Measurements from ENCODE around the gene STN1. TPM values are rescaled to one million over a fixed set of nuclear protein-coding genes. Genes with fewer than 3 reads are reported as not detected.

STN1 gene
- total and polyA plus RNA-seq, 2 of the 8 experiments (the other 6 are each of a cell fraction or from before 2014, with no cell fraction given): 10.1 to 12.4 TPM

DNA sequence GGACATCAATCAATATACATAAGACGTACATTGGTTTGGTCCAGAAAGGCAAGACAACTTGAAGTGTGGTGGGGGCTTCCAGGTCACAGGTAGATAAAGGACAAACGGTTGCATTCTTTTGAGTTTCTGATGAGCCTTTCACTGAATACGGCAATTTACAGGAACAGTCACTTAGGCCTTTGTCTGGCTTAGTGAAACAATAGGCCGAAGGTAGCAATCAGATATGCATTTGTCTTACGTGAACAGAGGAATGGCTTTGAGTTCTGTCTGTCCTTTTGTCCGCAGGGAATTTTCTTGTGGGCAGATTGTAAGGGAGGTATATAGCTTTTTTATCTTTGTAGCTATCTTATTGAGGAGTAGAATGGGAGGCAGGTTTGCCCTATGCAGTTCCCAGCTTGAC, 10.8 kb upstream of the STN1 start:
- Histone ChIP-seq H3K56ac (replicated peaks; ENCODE audit: insufficient read length, low read depth, low read length) (no peak overlapping the region), H3K79me2 (ENCODE audit: control insufficient read depth in 1 of 2, insufficient read depth in 2 of 2, low read length in 2 of 2) (no peaks in the 10 kb centered on the region), H4K91ac (replicated peaks; ENCODE audit: insufficient read length, low read length) (no peak overlapping the region), H4K20me1 (replicated peaks in 1 of 2; ENCODE audit: control insufficient read depth in 1 of 2, insufficient read depth in 2 of 2, low read length in 2 of 2) (no peaks in the 10 kb centered on the region), H3K23ac (ENCODE audit: insufficient read length) (no peak overlapping the region), H2BK120ac (replicated peaks; ENCODE audit: low read depth, low read length) (no peak overlapping the region), H3K4me3 (ENCODE audit: extremely low read depth in 1 of 4, insufficient read depth in 2 of 4, low read depth in 3 of 4, low read length in 4 of 4) (no peak overlapping the region), H3K9ac (replicated peaks in 1 of 4; ENCODE audit: extremely low read depth in 1 of 4, low read depth in 3 of 4, low read length in 3 of 4) (no peak overlapping the region), H3K4ac (replicated peaks; ENCODE audit: insufficient read length, low read depth, low read length) (no peak overlapping the region), H2BK20ac (ENCODE audit: low read length) (no peak overlapping the region), H4K5ac (ENCODE audit: insufficient read length, low read depth, low read length) (no peak overlapping the region), H3K4me1 (replicated peaks in 1 of 4; ENCODE audit: control insufficient read depth in 3 of 4, insufficient read depth in 4 of 4, low read length in 3 of 4) (peaks cover 0 to 5% (median 4%) of the 10 kb centered on the region in 4 experiments; a peak in 3 of 7 replicates), H3K4me2 (ENCODE audit: insufficient read depth in 1 of 2, low read depth in 2 of 2, low read length in 2 of 2) (no peak overlapping the region), H2AFZ (ENCODE audit: low read length) (no peak overlapping the region; the same call in 1 of the 2 replicates), H2BK15ac (ENCODE audit: low read length) (no peak overlapping the region), H4K8ac (ENCODE audit: extremely low read depth, insufficient read depth, low read length) (no peak overlapping the region), H3K23me2 (ENCODE audit: low read depth, low read length) (no peaks in the 10 kb centered on the region), H3K27ac (ENCODE audit: low read depth, low read length) (no peak overlapping the region), H2BK5ac (ENCODE audit: low read depth, low read length) (no peak overlapping the region), H3K18ac (ENCODE audit: extremely low read depth, low read length) (no peak overlapping the region), H2AK5ac (ENCODE audit: low read depth, low read length) (no peak overlapping the region), H3K9me3 (ENCODE audit: insufficient read depth in 2 of 2, low read depth in 1 of 2, low read length in 1 of 2) (no peaks in the 10 kb centered on the region), H3K36me3 (ENCODE audit: control insufficient read depth in 2 of 4, insufficient read depth in 4 of 4, low read length in 3 of 4) (no peaks in the 10 kb centered on the region), H3K27me3 (replicated peaks in 1 of 4; ENCODE audit: control insufficient read depth in 3 of 4, extremely low read depth in 1 of 4, insufficient read depth in 3 of 4, low read length in 3 of 4) (no peaks in the 10 kb centered on the region), H3K79me1 (ENCODE audit: low read depth, low read length) (no peaks in the 10 kb centered on the region), H2BK12ac (ENCODE audit: low read depth, low read length) (peak overlapping the region; percentile 72; the same call in 1 of the 2 replicates), H3K14ac (ENCODE audit: insufficient read length) (no peak overlapping the region)
- 85% methylated on average over 6 of the region's 6 CpGs; no CpG with 5 or more reads in 1 of the 2 experiments for WGBS, 2 experiments (ENCODE audit: extremely low coverage in 1 of 2, insufficient coverage in 1 of 2, insufficient read length in 1 of 2, insufficient replicate concordance in 2 of 2, low coverage in 1 of 2, low lambda C conversion rate in 2 of 2, missing lambda C conversion rate in 1 of 2)
- ChIA-PET CTCF (ENCODE audit: partially characterized antibody) (interaction anchor here (0.8 to 2.5 kb wide), 5 partner anchors 8 to 216 kb away, joined by 3 to 8 read pairs (median 5); no protein-coding TSS in a partner anchor), POLR2A (ENCODE audit: partially characterized antibody) (no interaction called here)
- no peak for DNase-seq (ENCODE audit: low read depth in 1 of 2, low spot score in 2 of 2)
- FAIRE-seq: peak; percentile 45
- TF ChIP-seq CEBPB (IDR thresholded peaks at IDR 0.05; ENCODE audit: low read depth, low read length): no peak
- no peak for TF ChIP-seq JUN (IDR thresholded peaks at IDR 0.05; ENCODE audit: low read depth, low read length)

All from H1 (cell line).